K562 (cell line): Measurements from ENCODE around the gene NR2F2.

Source experiments
- EGR1 ChIP-seq: fragments of 450-650 bp; conservative IDR thresholded peaks from 2 replicates; pipeline ENCODE4 v1.6.1; 2017; ENCODE audit warnings: mild to moderate bottlenecking
- JUND ChIP-seq, 2 experiments: IDR thresholded peaks; 2 replicates in 1 of 2; 3 replicates in 1 of 2; pipeline ENCODE4 v1.6.1; 2011; ENCODE audit warnings: borderline replicate concordance in 2 of 2, low read depth in 2 of 2, low read length in 2 of 2, improper control_type of control experiment in 1 of 2, missing biosample characterization in 1 of 2, missing genetic modification characterization in 1 of 2, missing genetic modification reagents in 1 of 2
- TARDBP ChIP-seq: fragments of 450-650 bp; IDR thresholded peaks from 2 replicates; pipeline ENCODE4 v1.6.1; 2016
- TEAD1 ChIP-seq, 2 experiments: fragments of 450-650 bp in 1 of 2; sonication (generic) in 1 of 2; formaldehyde crosslinking; IDR thresholded peaks; 2 replicates each; pipeline versions ENCODE4 v1.4.0 to v1.8.0; 2020 to 2022; ENCODE audit warnings: mild to moderate bottlenecking in 2 of 2, missing genetic modification reagents in 1 of 2

DNA sequence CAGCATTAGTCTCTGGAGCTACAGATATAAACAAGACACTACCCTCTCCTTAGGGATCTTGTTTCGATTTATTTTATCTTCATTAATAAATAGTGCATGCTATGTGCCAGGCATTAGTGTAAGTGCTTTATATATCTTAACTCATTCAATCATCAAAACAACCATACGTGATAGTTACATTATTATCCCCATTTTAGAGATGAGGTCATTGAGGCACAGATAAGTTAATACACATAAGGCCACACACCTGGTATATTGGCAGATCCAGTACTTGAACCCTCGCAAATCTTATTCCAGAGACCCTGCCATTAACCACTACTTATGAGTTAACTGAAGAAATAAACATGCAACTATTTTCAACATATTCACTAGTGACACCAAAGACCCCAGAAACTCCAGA is 25.7 kb upstream of the NR2F2 start:
- no peak for TF ChIP-seq EGR1
- no peak for TF ChIP-seq TEAD1 (CRISPR knock-in tag; IDR thresholded peaks at IDR 0.05)
- TF ChIP-seq TARDBP: no peak
- TF ChIP-seq JUND (IDR thresholded peaks at IDR 0.05; ENCODE audit: borderline replicate concordance, low read depth, low read length): no peak
- no peak for TF ChIP-seq JUND (tag; IDR thresholded peaks at IDR 0.05; ENCODE audit: borderline replicate concordance, low read depth, low read length)
